Measurements from ENCODE around the gene FGFR1OP2. TPM values are rescaled to one million over a fixed set of nuclear protein-coding genes. Genes with fewer than 3 reads are reported as not detected.

FGFR1OP2 gene
- total RNA-seq, 1 donor from 2014 or later, result 33.9 TPM

- Histone ChIP-seq H3K27me3 (ENCODE audit: low read depth) (no peaks in the 10 kb centered on the region), H3K36me3 (peaks cover 68% of the 10 kb centered on the region), H3K4me3 (no peak overlapping the region), H3K4me1 (peaks cover 9% of the 10 kb centered on the region), H3K27ac (replicated peaks) (no peak overlapping the region), H3K9me3 (replicated peaks) (peaks cover 7% of the 10 kb centered on the region)
- DNase-seq, result no peak
- intact Hi-C loops (cut with micrococcal nuclease), result no loop called here
- no peak for TF ChIP-seq CTCF (IDR thresholded peaks at IDR 0.05; ENCODE audit: borderline replicate concordance)
These were observed 32.2 kb upstream of the FGFR1OP2 start for GRCh38 chr12:26906024-26906423.

- intact Hi-C loops (cut with micrococcal nuclease), result no loop called here
- Histone ChIP-seq H3K9me3 (replicated peaks) (peaks cover 7% of the 10 kb centered on the region), H3K27ac (replicated peaks) (no peak overlapping the region), H3K27me3 (ENCODE audit: low read depth) (no peaks in the 10 kb centered on the region), H3K4me3 (no peak overlapping the region), H3K36me3 (peaks cover 70% of the 10 kb centered on the region), H3K4me1 (peaks cover 9% of the 10 kb centered on the region)
- TF ChIP-seq CTCF (IDR thresholded peaks at IDR 0.05; ENCODE audit: borderline replicate concordance), result no peak
- no peak for DNase-seq
These were observed 31.6 kb upstream of the FGFR1OP2 start for GRCh38 chr12:26906704-26907103.

- DNase-seq, result no peak
- H3K36me3 ChIP-seq, result peaks cover 78% of the 10 kb centered on the region
- TF ChIP-seq CTCF (IDR thresholded peaks at IDR 0.05; ENCODE audit: borderline replicate concordance), result peak; percentile 24
- no peak overlapping the region for H3K27ac ChIP-seq (replicated peaks)
- H3K27me3 ChIP-seq (ENCODE audit: low read depth), result no peaks in the 10 kb centered on the region
- H3K4me1 ChIP-seq, result no peaks in the 10 kb centered on the region
- H3K9me3 ChIP-seq (replicated peaks), result no peaks in the 10 kb centered on the region
- intact Hi-C loops (cut with micrococcal nuclease), result no loop called here
- H3K4me3 ChIP-seq, result no peak overlapping the region
These were observed 19.7 kb upstream of the FGFR1OP2 start for GRCh38 chr12:26918321-26919215.

GRCh38 chr12:26919216-26919555, 19.1 kb upstream of the FGFR1OP2 start:
- peaks cover 79% of the 10 kb centered on the region for H3K36me3 ChIP-seq
- H3K27ac ChIP-seq (replicated peaks), result no peak overlapping the region
- H3K4me3 ChIP-seq, result no peak overlapping the region
- H3K27me3 ChIP-seq (ENCODE audit: low read depth), result no peaks in the 10 kb centered on the region
- TF ChIP-seq CTCF (IDR thresholded peaks at IDR 0.05; ENCODE audit: borderline replicate concordance), result no peak
- DNase-seq, result no peak
- intact Hi-C loops (cut with micrococcal nuclease), result no loop called here
- H3K9me3 ChIP-seq (replicated peaks), result no peaks in the 10 kb centered on the region
- no peaks in the 10 kb centered on the region for H3K4me1 ChIP-seq

- no peak overlapping the region for H3K4me3 ChIP-seq
- H3K27ac ChIP-seq (replicated peaks), result no peak overlapping the region
- no peaks in the 10 kb centered on the region for H3K9me3 ChIP-seq (replicated peaks)
- no peaks in the 10 kb centered on the region for H3K27me3 ChIP-seq (ENCODE audit: low read depth)
- peaks cover 81% of the 10 kb centered on the region for H3K36me3 ChIP-seq
- no peak for TF ChIP-seq CTCF (IDR thresholded peaks at IDR 0.05; ENCODE audit: borderline replicate concordance)
- intact Hi-C loops (cut with micrococcal nuclease), result no loop called here
- H3K4me1 ChIP-seq, result no peaks in the 10 kb centered on the region
- no peak for DNase-seq
These were observed 16.4 kb upstream of the FGFR1OP2 start for GRCh38 chr12:26921886-26922285.

All from left ventricle myocardium inferior (tissue), 1 donor.